HFFc6 (cell line): Measurements from ENCODE around the gene DUSP14. TPM values are rescaled to one million over a fixed set of nuclear protein-coding genes. Genes with fewer than 3 reads are reported as not detected.

ENCODE experiments used
- DNase-seq: peaks from one replicate; pipeline ENCODE4 v3.0.0-alpha.2; 2018
- H3K27ac Mint-ChIP-seq: 2 replicates; pipeline ENCODE4 v1.8.0; 2020; ENCODE audit warnings: mild to moderate bottlenecking, mixed read lengths
- H3K27me3 Mint-ChIP-seq: 2 replicates; pipeline ENCODE4 v1.8.0; 2021; ENCODE audit warnings: mild to moderate bottlenecking, moderate library complexity, mixed read lengths; ENCODE audit not compliant: insufficient read depth
- H3K36me3 Mint-ChIP-seq: 2 replicates; pipeline ENCODE4 v1.8.0; 2021; ENCODE audit warnings: low read depth, mixed read lengths
- H3K4me1 Mint-ChIP-seq: 2 replicates; pipeline ENCODE4 v1.8.0; 2020; ENCODE audit warnings: low read depth, mixed read lengths
- H3K4me3 Mint-ChIP-seq: 2 replicates; pipeline ENCODE4 v1.8.0; 2020; ENCODE audit warnings: mild to moderate bottlenecking, moderate library complexity, mixed read lengths
- H3K9me3 Mint-ChIP-seq: 2 replicates; pipeline ENCODE4 v1.8.0; 2020; ENCODE audit warnings: mild to moderate bottlenecking, mixed read lengths
- total RNA-seq, 6 experiments: library from RNA; stranded (reverse); fragmentation: NEBNext Ultra II Directional; extraction: Animal tissue kit (Norgen Biotek cat#: 25700); gene quantifications; 2 replicates in 1 of 6; 3 replicates in 5 of 6; pipeline ENCODE4 v1.2.3, GENCODE V29; 2021
- TF ChIP-seq, protein P1 (sequence below): fragments of 200-600 bp; sonication (generic); IDR thresholded peaks from 2 replicates; pipeline ENCODE4 v1.5.0; 2021; ENCODE audit warnings: antibody characterized with exemption, mild to moderate bottlenecking

Gene DUSP14
- total RNA-seq, 6 experiments from 2014 or later = 80.7 to 114 (median 97.4) TPM

GRCh38 chr17:37562016-37562745 is 72.5 kb downstream of the DUSP14 start:
- no peak for DNase-seq
- no peaks in the 10 kb centered on the region for H3K4me1 Mint-ChIP-seq
- no peaks in the 10 kb centered on the region for H3K27me3 Mint-ChIP-seq
- TF ChIP-seq, protein P1, sequence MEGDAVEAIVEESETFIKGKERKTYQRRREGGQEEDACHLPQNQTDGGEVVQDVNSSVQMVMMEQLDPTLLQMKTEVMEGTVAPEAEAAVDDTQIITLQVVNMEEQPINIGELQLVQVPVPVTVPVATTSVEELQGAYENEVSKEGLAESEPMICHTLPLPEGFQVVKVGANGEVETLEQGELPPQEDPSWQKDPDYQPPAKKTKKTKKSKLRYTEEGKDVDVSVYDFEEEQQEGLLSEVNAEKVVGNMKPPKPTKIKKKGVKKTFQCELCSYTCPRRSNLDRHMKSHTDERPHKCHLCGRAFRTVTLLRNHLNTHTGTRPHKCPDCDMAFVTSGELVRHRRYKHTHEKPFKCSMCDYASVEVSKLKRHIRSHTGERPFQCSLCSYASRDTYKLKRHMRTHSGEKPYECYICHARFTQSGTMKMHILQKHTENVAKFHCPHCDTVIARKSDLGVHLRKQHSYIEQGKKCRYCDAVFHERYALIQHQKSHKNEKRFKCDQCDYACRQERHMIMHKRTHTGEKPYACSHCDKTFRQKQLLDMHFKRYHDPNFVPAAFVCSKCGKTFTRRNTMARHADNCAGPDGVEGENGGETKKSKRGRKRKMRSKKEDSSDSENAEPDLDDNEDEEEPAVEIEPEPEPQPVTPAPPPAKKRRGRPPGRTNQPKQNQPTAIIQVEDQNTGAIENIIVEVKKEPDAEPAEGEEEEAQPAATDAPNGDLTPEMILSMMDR = no peak
- no peak overlapping the region for H3K4me3 Mint-ChIP-seq
- H3K27ac Mint-ChIP-seq = no peak overlapping the region
- H3K36me3 Mint-ChIP-seq = peaks cover 42% of the 10 kb centered on the region
- no peaks in the 10 kb centered on the region for H3K9me3 Mint-ChIP-seq

Other genes starting within 250 kb of the DUSP14 start
- gene C17orf78, start 113.9 kb upstream of the DUSP14 start, total RNA-seq = not detected
- 10 to 100 TPM; 37.7 to 43.0 (median 40.7) TPM for gene ACACA, start 83.1 kb upstream of the DUSP14 start, total RNA-seq
- gene TADA2A, start 83.0 kb upstream of the DUSP14 start, total RNA-seq = 10 to 100 TPM; 12.4 to 17.9 (median 16.2) TPM
- gene SYNRG, start 119.5 kb downstream of the DUSP14 start, total RNA-seq = 10 to 100 TPM; 30.8 to 39.5 (median 36.1) TPM
- 10 to 100 TPM; 22.4 to 29.8 (median 26.8) TPM for gene DDX52, start 153.6 kb downstream of the DUSP14 start, total RNA-seq